K562 (cell line): ENCODE data around the gene MVP. TPM values are rescaled to one million over a fixed set of nuclear protein-coding genes. Genes with fewer than 3 reads are reported as not detected.

Experiments used
- ATF7 ChIP-seq: fragments of 450-650 bp; IDR thresholded peaks from 2 replicates; pipeline ENCODE4 v1.7.1; 2014; ENCODE audit warnings: mild to moderate bottlenecking, moderate library complexity
- BDP1 ChIP-seq: IDR thresholded peaks from 3 replicates; pipeline ENCODE4 v1.6.1; 2011; ENCODE audit not compliant: insufficient read length, insufficient read depth
- CBFB ChIP-seq: sonication (generic); formaldehyde crosslinking; IDR thresholded peaks from 2 replicates; pipeline ENCODE4 v1.4.0; 2020; ENCODE audit warnings: mild to moderate bottlenecking, missing genetic modification reagents
- FUS ChIP-seq: fragments of 200-400 bp; formaldehyde crosslinking; optimal IDR thresholded peaks from 2 replicates; pipeline ENCODE3; 2017; ENCODE audit warnings: low read depth, low read length
- KAT2B ChIP-seq: IDR thresholded peaks from one replicate; pipeline ENCODE4 v1.6.1; 2012; ENCODE audit warnings: low read depth, mild to moderate bottlenecking, control low read depth, inconsistent platforms, low read length, moderate library complexity
- KAT8 ChIP-seq: fragments of 450-650 bp; IDR thresholded peaks from 2 replicates; pipeline ENCODE4 v1.6.1; 2016; ENCODE audit warnings: low read depth, mild to moderate bottlenecking
- KLF16 ChIP-seq: IDR thresholded peaks from 2 replicates; pipeline ENCODE4 v1.6.1; 2016; ENCODE audit warnings: antibody characterized with exemption
- MEIS2 ChIP-seq: fragments of 450-650 bp; IDR thresholded peaks from 2 replicates; pipeline ENCODE4 v1.6.1; 2014; ENCODE audit warnings: mild to moderate bottlenecking; ENCODE audit not compliant: partially characterized antibody
- MTA1 ChIP-seq: fragments of 450-650 bp; IDR thresholded peaks from 2 replicates; pipeline ENCODE4 v1.6.1; 2017; ENCODE audit warnings: borderline replicate concordance
- NBN ChIP-seq: fragments of 450-650 bp; IDR thresholded peaks from 2 replicates; pipeline ENCODE4 v1.6.1; 2016; ENCODE audit warnings: low read depth, mild to moderate bottlenecking
- SRSF3 ChIP-seq: fragments of 200-400 bp; formaldehyde crosslinking; IDR thresholded peaks from 2 replicates; pipeline ENCODE4 v1.6.1; 2016; ENCODE audit warnings: mild to moderate bottlenecking, low read length, moderate library complexity; ENCODE audit not compliant: insufficient read depth
- YBX1 ChIP-seq: fragments of 450-650 bp; IDR thresholded peaks from 2 replicates; pipeline ENCODE4 v1.7.1; 2016; ENCODE audit warnings: mild to moderate bottlenecking
- ZNF133 ChIP-seq: fragments of 250-450 bp; sonication (Bioruptor Pico); IDR thresholded peaks from 2 replicates; pipeline ENCODE4 v1.4.0; 2020; ENCODE audit warnings: mild to moderate bottlenecking
- ZNF436 ChIP-seq: fragments of 250-450, 450-650 bp; sonication (Bioruptor Pico); formaldehyde crosslinking; IDR thresholded peaks from 2 replicates; pipeline ENCODE4 v1.7.0; 2020; ENCODE audit warnings: mild to moderate bottlenecking
- polyA plus RNA-seq, 8 experiments: library from polyadenylated mRNA; depleted of rRNA in 4 of 8; stranded (reverse) in 5 of 8; unstranded in 3 of 8; fragments of >200 nt; fragmentation: Nextera tagmentation in 2 of 8; fragmentation: Illumina TruSeq in 1 of 8; extraction: Ambion mirVana in 2 of 8; extraction: Trizol in 1 of 8; gene quantifications; 2 replicates each; pipeline versions ENCODE4 v1.2.1 to v1.2.3, GENCODE V29; 2011 to 2014; ENCODE audit warnings: inconsistent platforms in 1 of 8, missing spikeins in 1 of 8
- total RNA-seq, 7 experiments: library from RNA; depleted of rRNA in 6 of 7; stranded (reverse); fragments of >200 nt in 6 of 7; fragmentation: Illumina TruSeq in 2 of 7; extraction: Trizol in 2 of 7; gene quantifications; 2 replicates each; pipeline versions ENCODE4 v1.2.1 to v1.2.3, GENCODE V29; 2011 to 2021; ENCODE audit warnings: low replicate concordance in 1 of 7
- TF ChIP-seq, protein P1 (sequence below): sonication (generic); formaldehyde crosslinking; IDR thresholded peaks from 2 replicates; pipeline ENCODE4 v1.8.0; 2023; ENCODE audit warnings: mild to moderate bottlenecking, missing genetic modification reagents
- TF ChIP-seq, protein P2 (sequence below): fragments of 250-450 bp; sonication (Bioruptor Pico); IDR thresholded peaks from 2 replicates; pipeline ENCODE4 v1.4.0; 2020; ENCODE audit warnings: mild to moderate bottlenecking, moderate library complexity
- TF ChIP-seq, protein P3 (sequence below): sonication (generic); formaldehyde crosslinking; IDR thresholded peaks from 2 replicates; pipeline ENCODE4 v1.8.0; 2022; ENCODE audit warnings: mild to moderate bottlenecking, missing genetic modification reagents
- TF ChIP-seq, protein P4 (sequence below): fragments of 450-650 bp; IDR thresholded peaks from 2 replicates; pipeline ENCODE4 v1.6.1; 2017; ENCODE audit warnings: mild to moderate bottlenecking, moderate library complexity

The MVP gene
- total and polyA plus RNA-seq, 9 of the 15 experiments (the other 6 are each of a cell fraction or from before 2014, with no cell fraction given), result 0.39 to 1.9 (median 0.76) TPM; not detected in 2

DNA sequence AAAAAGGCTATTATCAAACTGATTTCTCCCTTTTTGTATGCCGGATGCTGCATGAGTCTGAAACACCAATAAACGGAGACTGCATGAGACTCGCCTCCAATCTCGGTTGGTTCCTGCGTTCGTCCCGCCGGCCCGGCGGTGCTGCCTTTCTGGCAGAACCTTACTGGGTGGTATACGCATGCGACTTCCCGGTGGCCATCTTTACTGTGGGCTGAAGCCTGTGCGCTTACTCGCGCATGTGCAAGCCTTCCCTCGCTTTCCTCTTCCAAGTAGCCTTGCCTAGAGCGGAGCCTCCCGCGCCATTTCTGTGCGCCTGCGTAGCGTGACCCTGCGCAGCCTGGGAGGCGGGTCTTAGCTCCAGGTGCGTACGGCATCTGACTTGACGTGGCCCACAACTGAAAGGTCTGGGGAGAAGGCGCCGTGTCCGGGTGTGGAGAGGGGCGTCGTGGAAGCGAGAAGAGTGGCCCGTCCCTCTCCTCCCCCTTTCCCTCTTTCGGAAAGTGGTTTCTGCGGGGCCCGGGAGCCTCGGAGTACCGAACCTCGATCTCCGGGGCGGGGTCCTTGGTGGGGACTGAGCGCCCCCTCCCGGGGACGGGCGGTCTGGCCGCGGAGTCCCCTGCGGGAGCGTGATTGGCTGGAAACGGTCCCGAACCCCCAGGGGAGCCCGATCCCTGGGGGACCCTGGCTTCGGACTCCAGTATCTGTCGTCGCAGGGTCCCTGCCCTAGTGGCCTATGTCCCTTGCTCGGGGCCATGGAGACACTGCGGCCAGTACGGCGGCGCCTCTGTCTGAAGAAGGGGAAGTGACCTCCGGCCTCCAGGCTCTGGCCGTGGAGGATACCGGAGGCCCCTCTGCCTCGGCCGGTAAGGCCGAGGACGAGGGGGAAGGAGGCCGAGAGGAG, 4.2 kb upstream of the MVP start, which contains the start of gene PAGR1 (continued):
- TF ChIP-seq, protein P1, sequence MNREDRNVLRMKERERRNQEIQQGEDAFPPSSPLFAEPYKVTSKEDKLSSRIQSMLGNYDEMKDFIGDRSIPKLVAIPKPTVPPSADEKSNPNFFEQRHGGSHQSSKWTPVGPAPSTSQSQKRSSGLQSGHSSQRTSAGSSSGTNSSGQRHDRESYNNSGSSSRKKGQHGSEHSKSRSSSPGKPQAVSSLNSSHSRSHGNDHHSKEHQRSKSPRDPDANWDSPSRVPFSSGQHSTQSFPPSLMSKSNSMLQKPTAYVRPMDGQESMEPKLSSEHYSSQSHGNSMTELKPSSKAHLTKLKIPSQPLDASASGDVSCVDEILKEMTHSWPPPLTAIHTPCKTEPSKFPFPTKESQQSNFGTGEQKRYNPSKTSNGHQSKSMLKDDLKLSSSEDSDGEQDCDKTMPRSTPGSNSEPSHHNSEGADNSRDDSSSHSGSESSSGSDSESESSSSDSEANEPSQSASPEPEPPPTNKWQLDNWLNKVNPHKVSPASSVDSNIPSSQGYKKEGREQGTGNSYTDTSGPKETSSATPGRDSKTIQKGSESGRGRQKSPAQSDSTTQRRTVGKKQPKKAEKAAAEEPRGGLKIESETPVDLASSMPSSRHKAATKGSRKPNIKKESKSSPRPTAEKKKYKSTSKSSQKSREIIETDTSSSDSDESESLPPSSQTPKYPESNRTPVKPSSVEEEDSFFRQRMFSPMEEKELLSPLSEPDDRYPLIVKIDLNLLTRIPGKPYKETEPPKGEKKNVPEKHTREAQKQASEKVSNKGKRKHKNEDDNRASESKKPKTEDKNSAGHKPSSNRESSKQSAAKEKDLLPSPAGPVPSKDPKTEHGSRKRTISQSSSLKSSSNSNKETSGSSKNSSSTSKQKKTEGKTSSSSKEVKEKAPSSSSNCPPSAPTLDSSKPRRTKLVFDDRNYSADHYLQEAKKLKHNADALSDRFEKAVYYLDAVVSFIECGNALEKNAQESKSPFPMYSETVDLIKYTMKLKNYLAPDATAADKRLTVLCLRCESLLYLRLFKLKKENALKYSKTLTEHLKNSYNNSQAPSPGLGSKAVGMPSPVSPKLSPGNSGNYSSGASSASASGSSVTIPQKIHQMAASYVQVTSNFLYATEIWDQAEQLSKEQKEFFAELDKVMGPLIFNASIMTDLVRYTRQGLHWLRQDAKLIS (CRISPR knock-in tag), result 0 out of 2 replicates have a peak, but pooled peaks have one; percentile 12
- TF ChIP-seq NBN, result 0 out of 2 replicates have a peak, but pooled peaks have one; percentile 45
- TF ChIP-seq, protein P2, sequence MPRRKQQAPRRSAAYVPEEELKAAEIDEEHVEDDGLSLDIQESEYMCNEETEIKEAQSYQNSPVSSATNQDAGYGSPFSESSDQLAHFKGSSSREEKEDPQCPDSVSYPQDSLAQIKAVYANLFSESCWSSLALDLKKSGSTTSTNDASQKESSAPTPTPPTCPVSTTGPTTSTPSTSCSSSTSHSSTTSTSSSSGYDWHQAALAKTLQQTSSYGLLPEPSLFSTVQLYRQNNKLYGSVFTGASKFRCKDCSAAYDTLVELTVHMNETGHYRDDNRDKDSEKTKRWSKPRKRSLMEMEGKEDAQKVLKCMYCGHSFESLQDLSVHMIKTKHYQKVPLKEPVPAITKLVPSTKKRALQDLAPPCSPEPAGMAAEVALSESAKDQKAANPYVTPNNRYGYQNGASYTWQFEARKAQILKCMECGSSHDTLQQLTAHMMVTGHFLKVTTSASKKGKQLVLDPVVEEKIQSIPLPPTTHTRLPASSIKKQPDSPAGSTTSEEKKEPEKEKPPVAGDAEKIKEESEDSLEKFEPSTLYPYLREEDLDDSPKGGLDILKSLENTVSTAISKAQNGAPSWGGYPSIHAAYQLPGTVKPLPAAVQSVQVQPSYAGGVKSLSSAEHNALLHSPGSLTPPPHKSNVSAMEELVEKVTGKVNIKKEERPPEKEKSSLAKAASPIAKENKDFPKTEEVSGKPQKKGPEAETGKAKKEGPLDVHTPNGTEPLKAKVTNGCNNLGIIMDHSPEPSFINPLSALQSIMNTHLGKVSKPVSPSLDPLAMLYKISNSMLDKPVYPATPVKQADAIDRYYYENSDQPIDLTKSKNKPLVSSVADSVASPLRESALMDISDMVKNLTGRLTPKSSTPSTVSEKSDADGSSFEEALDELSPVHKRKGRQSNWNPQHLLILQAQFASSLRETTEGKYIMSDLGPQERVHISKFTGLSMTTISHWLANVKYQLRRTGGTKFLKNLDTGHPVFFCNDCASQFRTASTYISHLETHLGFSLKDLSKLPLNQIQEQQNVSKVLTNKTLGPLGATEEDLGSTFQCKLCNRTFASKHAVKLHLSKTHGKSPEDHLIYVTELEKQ, result no peak
- TF ChIP-seq KAT8, result no peak
- no peak for TF ChIP-seq FUS
- no peak for TF ChIP-seq YBX1
- peak; percentile 88 for TF ChIP-seq ATF7
- TF ChIP-seq MEIS2, result peak; percentile 98
- TF ChIP-seq, protein P3, sequence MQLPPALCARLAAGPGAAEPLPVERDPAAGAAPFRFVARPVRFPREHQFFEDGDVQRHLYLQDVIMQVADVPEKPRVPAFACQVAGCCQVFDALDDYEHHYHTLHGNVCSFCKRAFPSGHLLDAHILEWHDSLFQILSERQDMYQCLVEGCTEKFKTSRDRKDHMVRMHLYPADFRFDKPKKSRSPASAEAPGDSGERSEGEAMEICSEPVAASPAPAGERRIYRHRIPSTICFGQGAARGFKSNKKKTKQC (CRISPR knock-in tag), result peak; percentile 46; the same call in 1 of the 2 replicates
- TF ChIP-seq BDP1, result no peak
- TF ChIP-seq MTA1, result peak; percentile 95
- peak; percentile 70; the same call in 1 of the 2 replicates for TF ChIP-seq ZNF133 (CRISPR knock-in tag)
- TF ChIP-seq KLF16, result peak; percentile 16; the same call in 1 of the 2 replicates
- TF ChIP-seq, protein P4, sequence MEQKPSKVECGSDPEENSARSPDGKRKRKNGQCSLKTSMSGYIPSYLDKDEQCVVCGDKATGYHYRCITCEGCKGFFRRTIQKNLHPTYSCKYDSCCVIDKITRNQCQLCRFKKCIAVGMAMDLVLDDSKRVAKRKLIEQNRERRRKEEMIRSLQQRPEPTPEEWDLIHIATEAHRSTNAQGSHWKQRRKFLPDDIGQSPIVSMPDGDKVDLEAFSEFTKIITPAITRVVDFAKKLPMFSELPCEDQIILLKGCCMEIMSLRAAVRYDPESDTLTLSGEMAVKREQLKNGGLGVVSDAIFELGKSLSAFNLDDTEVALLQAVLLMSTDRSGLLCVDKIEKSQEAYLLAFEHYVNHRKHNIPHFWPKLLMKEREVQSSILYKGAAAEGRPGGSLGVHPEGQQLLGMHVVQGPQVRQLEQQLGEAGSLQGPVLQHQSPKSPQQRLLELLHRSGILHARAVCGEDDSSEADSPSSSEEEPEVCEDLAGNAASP, result no peak
- 0 out of 2 replicates have a peak, but pooled peaks have one; percentile 29 for TF ChIP-seq SRSF3
- no peak for TF ChIP-seq KAT2B
- no peak for TF ChIP-seq ZNF436 (CRISPR knock-in tag)
- peak; percentile 69; the same call in 1 of the 2 replicates for TF ChIP-seq CBFB (CRISPR knock-in tag)
